Prostate gland (tissue), 2 donors: ENCODE results near the gene AUTS2. TPM values are rescaled to one million over a fixed set of nuclear protein-coding genes. Genes with fewer than 3 reads are reported as not detected.

ENCODE experiments used
- DNase-seq: peaks from one replicate; pipeline ENCODE4 v3.0.0-alpha.2; 2019; ENCODE audit warnings: low spot score
- H3K27ac ChIP-seq, 2 donors: fragments of 200-600 bp; sonication (generic); 2 replicates each; pipeline ENCODE4 v1.5.1; 2017 to 2019
- H3K27me3 ChIP-seq: fragments of 200-600 bp; sonication (generic); replicated peaks from 2 replicates; pipeline ENCODE4 v1.5.1; 2019; ENCODE audit not compliant: insufficient read depth
- H3K36me3 ChIP-seq, 2 donors: fragments of 200-600 bp; sonication (generic); 1 replicate in 1 of 2; 2 replicates in 1 of 2; pipeline versions ENCODE4 v1.5.1 to v1.8.1; 2017 to 2019
- H3K4me1 ChIP-seq: fragments of 200-600 bp; sonication (generic); replicated peaks from 2 replicates; pipeline ENCODE4 v1.5.1; 2019
- H3K4me3 ChIP-seq, 2 donors: fragments of 200-600 bp; sonication (generic); 2 replicates each; pipeline ENCODE4 v1.5.1; 2017 to 2019
- H3K9me3 ChIP-seq: fragments of 200-600 bp; sonication (generic); 2 replicates; pipeline ENCODE4 v1.5.1; 2017
- POLR2A ChIP-seq: fragments of 450-650 bp; IDR thresholded peaks from one replicate; pipeline ENCODE4 v1.6.1; 2016; ENCODE audit warnings: antibody characterized with exemption, mild to moderate bottlenecking
- POLR2AphosphoS5 ChIP-seq: sonication (generic); formaldehyde crosslinking; IDR thresholded peaks from one replicate; pipeline ENCODE4 v1.6.1; 2017; ENCODE audit warnings: antibody characterized with exemption
- WGBS: methylation state at CpG from one replicate; pipeline ENCODE4 v1.1.5; 2018; 5-methylcytosine and 5-hydroxymethylcytosine counted together
- intact Hi-C: fragments of 100-400 bp; cut with DNase I; formaldehyde crosslinking; loops from one replicate; pipeline ENCODE4 v1.14.2; 2022
- total RNA-seq, 2 donors: library from RNA; depleted of rRNA; stranded (reverse); fragments of >200 nt; gene quantifications; one replicate each; pipeline ENCODE4 v1.1.0, GENCODE V29; 2016
- TF ChIP-seq, protein P1 (sequence below), 4 experiments: fragments of 200-600 bp in 2 of 4; fragments of 450-650 bp in 2 of 4; sonication (generic) in 2 of 4; IDR thresholded peaks; 1 replicate in 3 of 4; 2 replicates in 1 of 4; pipeline ENCODE4 v1.5.1; 2016 to 2019; ENCODE audit warnings: antibody characterized with exemption in 4 of 4, mild to moderate bottlenecking in 2 of 4, moderate library complexity in 2 of 4

AUTS2 gene
- total RNA-seq, 2 donors from 2014 or later = 25.0 to 55.2 TPM

DNA sequence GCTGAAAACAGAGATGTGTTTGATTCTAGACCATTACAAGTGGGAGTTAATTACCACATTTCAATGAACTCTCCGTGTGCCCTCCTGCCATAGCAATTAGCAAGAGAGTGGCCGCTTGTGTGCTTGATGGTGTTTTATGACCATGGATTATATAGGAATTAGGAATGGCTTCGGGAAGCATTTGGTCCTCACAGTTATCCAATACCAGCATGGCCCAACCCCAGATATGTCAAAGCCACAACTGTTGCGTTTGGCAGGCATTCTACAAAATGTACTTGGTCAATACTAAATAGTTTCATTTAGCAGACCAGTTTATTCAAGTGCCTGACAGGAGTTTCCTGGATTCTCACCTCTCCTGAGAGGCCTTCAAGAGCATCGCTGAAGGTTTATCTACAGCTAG, 1024.7 kb downstream of the AUTS2 start:
- H3K36me3 ChIP-seq = no peaks in the 10 kb centered on the region
- WGBS = 89% methylated on average over 5 of the region's 5 CpGs
- no peak overlapping the region for H3K4me3 ChIP-seq
- no peaks in the 10 kb centered on the region for H3K4me1 ChIP-seq
- H3K9me3 ChIP-seq = no peaks in the 10 kb centered on the region
- no peaks in the 10 kb centered on the region for H3K27me3 ChIP-seq
- intact Hi-C loops = no loop called here
- no peak overlapping the region for H3K27ac ChIP-seq
- DNase-seq = no peak
- TF ChIP-seq POLR2A = no peak
- TF ChIP-seq, protein P1, sequence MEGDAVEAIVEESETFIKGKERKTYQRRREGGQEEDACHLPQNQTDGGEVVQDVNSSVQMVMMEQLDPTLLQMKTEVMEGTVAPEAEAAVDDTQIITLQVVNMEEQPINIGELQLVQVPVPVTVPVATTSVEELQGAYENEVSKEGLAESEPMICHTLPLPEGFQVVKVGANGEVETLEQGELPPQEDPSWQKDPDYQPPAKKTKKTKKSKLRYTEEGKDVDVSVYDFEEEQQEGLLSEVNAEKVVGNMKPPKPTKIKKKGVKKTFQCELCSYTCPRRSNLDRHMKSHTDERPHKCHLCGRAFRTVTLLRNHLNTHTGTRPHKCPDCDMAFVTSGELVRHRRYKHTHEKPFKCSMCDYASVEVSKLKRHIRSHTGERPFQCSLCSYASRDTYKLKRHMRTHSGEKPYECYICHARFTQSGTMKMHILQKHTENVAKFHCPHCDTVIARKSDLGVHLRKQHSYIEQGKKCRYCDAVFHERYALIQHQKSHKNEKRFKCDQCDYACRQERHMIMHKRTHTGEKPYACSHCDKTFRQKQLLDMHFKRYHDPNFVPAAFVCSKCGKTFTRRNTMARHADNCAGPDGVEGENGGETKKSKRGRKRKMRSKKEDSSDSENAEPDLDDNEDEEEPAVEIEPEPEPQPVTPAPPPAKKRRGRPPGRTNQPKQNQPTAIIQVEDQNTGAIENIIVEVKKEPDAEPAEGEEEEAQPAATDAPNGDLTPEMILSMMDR (IDR thresholded peaks at IDR 0.05) = no peak
- no peak for TF ChIP-seq POLR2AphosphoS5

DNA sequence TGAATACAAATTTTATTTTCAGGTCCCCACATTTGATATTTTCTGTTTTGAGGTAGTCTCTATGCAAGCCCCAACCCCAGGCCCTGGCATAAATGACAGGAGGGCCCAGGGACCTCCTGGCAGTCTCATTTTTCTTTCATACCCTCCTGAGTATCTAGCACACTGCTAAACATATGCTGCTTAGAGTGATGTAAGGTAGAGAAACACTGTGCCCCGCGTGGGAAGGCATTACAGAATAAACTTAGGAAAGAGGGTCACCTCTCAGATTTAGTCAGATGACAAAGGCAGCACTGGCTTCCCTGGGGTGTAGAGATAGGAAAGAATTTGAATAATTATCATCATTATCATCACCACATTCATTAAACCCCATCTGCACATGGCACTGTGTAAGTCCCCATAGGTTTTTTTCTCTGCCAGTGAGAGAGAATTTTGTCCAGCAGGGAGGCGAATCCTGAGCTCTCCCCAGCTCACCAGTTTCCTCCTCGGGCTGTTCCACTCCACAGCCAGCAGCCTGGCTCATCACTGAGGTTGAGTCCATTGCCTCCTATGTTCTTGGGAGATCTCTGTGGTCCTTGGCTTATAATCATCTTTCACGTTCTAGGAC, 1026.3 kb downstream of the AUTS2 start:
- WGBS = 94% methylated on average over 5 of the region's 5 CpGs
- TF ChIP-seq POLR2AphosphoS5 (no peak), POLR2A (no peak)
- TF ChIP-seq, protein P1 (IDR thresholded peaks at IDR 0.05) = no peak

DNA sequence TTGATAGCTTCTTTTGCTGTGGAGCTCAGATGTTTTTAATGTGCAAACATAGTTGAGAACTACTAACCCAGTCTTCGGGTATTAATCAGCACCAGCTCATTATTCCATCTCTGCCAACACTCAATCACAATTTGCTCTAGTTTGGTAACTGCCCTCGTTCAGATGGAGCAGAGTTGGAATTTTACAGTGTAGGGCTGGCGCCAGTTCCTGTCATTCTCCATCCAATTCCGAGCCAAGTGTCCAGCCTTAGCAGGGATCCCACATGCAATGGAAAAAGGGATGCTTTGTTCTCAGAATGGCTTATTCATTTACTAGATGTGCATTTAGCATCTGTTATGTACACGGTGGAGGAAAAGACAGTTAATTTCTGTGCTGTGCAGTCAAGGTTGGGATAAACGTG, 1029.2 kb downstream of the AUTS2 start:
- no peaks in the 10 kb centered on the region for H3K36me3 ChIP-seq
- no peaks in the 10 kb centered on the region for H3K9me3 ChIP-seq
- no peak overlapping the region for H3K4me3 ChIP-seq
- H3K4me1 ChIP-seq = no peaks in the 10 kb centered on the region
- H3K27ac ChIP-seq = no peak overlapping the region
- DNase-seq = no peak
- 73% methylated on average over 6 of the region's 6 CpGs for WGBS
- TF ChIP-seq, protein P1 (IDR thresholded peaks at IDR 0.05) = no peak
- no peak for TF ChIP-seq POLR2A
- no peak for TF ChIP-seq POLR2AphosphoS5
- no peaks in the 10 kb centered on the region for H3K27me3 ChIP-seq
- intact Hi-C loops = no loop called here

More for the DNA sequence above, 1026.3 kb downstream of the AUTS2 start:
- H3K27ac ChIP-seq = no peak overlapping the region
- no peaks in the 10 kb centered on the region for H3K9me3 ChIP-seq
- H3K4me1 ChIP-seq = no peaks in the 10 kb centered on the region
- no peak for DNase-seq
- H3K27me3 ChIP-seq = no peaks in the 10 kb centered on the region
- H3K4me3 ChIP-seq = no peak overlapping the region
- intact Hi-C loops = no loop called here
- H3K36me3 ChIP-seq = no peaks in the 10 kb centered on the region

DNA sequence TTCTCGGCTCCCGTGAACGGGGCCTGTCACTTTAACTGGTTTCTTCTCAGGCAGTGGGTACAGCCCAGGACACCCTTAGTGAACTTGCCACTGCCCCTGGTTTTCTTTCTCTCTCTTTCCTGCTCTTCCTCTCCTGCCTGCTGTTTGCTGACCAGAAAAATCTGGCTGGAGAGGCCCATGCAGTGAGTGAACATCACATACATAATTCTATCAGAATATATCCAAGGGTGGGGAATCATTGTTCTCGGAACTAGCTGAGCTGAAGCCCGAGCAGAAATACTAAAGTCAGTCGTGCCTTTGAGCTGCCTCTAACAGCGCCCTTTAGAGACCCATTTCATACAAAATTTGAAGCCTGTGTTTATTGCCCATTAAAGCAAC, 1032.2 kb downstream of the AUTS2 start:
- Histone ChIP-seq H3K27me3 (no peaks in the 10 kb centered on the region), H3K9me3 (no peaks in the 10 kb centered on the region), H3K36me3 (no peaks in the 10 kb centered on the region), H3K27ac (no peak overlapping the region), H3K4me1 (no peaks in the 10 kb centered on the region), H3K4me3 (no peak overlapping the region)
- TF ChIP-seq, protein P1 (IDR thresholded peaks at IDR 0.05) = no peak
- TF ChIP-seq POLR2A = no peak
- no peak for TF ChIP-seq POLR2AphosphoS5
- DNase-seq = no peak
- intact Hi-C loops = no loop called here
- WGBS = 75% methylated on average over 7 of the region's 7 CpGs

DNA sequence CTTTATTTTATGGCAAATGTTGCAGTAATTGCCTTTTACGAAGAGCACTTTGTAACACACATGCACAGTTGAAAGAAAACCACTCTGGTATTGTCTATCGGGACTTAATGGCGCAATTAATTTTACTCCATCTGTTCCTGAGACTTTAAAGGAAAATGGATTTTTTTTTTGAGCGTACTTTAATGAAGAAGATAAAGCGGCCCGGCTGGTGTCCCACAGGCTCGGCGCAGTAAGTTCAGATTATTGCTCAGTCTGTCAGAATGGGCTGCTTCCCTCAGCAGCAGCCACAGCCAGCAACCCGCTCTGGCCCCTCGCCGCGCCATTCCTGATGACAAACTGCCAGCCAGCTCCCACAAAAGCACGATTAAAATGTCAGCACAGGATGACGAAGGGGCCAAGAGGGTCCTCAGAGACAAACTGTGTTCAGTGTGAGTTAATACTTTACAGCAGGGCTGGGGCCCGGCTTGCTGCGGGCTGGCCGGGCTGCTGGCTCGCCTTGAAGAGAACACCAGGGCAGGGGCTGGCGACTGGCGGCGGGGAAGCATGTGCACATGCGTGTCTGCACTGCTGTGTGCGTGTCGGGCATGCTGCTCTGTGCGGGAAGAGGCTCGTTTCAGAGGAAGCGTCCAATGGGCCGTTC, 1032.7 kb downstream of the AUTS2 start:
- H3K36me3 ChIP-seq = no peaks in the 10 kb centered on the region
- H3K4me3 ChIP-seq = no peak overlapping the region
- DNase-seq = no peak
- H3K9me3 ChIP-seq = no peaks in the 10 kb centered on the region
- TF ChIP-seq POLR2A (no peak), POLR2AphosphoS5 (no peak)
- TF ChIP-seq, protein P1 (IDR thresholded peaks at IDR 0.05) = no peak
- H3K27me3 ChIP-seq = no peaks in the 10 kb centered on the region
- no peaks in the 10 kb centered on the region for H3K4me1 ChIP-seq
- WGBS = 56% methylated on average over 28 of the region's 28 CpGs
- no peak overlapping the region for H3K27ac ChIP-seq
- intact Hi-C loops = no loop called here
